ENCODE measurements around the gene CRYL1. TPM values are rescaled to one million over a fixed set of nuclear protein-coding genes. Genes with fewer than 3 reads are reported as not detected.

CRYL1 gene
- polyA plus RNA-seq, 2 of the 4 experiments (the other 2 are of a cell fraction): 4.1 to 17.4 TPM

DNA sequence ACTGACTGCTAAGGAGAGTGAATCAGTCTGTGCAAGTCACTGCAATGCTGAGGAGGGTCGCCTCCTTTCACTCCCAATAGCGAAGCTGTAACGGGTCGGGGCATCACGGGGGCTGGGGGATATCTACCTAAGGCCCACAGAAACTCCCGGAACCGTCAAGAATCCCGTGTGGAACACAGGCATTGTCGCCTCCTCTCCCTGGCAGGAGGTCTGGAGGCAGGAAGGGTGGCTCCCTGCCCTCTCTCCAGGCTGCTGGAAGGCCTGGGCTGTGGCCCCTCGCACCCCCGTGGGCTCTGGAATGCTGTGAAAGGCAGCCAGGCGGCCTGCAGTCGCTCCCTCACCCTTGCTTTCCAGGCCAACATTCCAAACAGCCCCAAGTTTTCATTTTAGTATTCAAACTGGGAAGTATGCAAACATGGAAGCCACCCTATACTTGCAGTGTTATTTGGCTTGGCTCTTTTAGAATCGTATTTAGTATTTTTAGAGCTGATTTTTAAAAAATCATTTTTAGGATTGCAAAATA is 109.4 kb downstream of the CRYL1 start:
- H3K4me3 ChIP-seq: no peak overlapping the region
- H3K9me3 ChIP-seq: no peaks in the 10 kb centered on the region
- no peak for TF ChIP-seq FOSL2 (IDR thresholded peaks at IDR 0.05)
- TF ChIP-seq FOSL2 (CRISPR knock-in tag; IDR thresholded peaks at IDR 0.05): no peak
- no peak for TF ChIP-seq JUN (IDR thresholded peaks at IDR 0.05)
- TF ChIP-seq POLR2A (IDR thresholded peaks at IDR 0.05; ENCODE audit: low read length): no peak
- TF ChIP-seq RFX5 (IDR thresholded peaks at IDR 0.05): no peak
- no peak for TF ChIP-seq HMGXB4 (CRISPR knock-in tag; IDR thresholded peaks at IDR 0.05; ENCODE audit: borderline replicate concordance)
- no peak for TF ChIP-seq NR3C1 (IDR thresholded peaks at IDR 0.05)
- no peak for TF ChIP-seq KDM1A (IDR thresholded peaks at IDR 0.05; ENCODE audit: low read depth)
- no peak for TF ChIP-seq FOSB (CRISPR knock-in tag; IDR thresholded peaks at IDR 0.05)
- TF ChIP-seq, protein P1, sequence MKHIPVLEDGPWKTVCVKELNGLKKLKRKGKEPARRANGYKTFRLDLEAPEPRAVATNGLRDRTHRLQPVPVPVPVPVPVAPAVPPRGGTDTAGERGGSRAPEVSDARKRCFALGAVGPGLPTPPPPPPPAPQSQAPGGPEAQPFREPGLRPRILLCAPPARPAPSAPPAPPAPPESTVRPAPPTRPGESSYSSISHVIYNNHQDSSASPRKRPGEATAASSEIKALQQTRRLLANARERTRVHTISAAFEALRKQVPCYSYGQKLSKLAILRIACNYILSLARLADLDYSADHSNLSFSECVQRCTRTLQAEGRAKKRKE (CRISPR knock-in tag; IDR thresholded peaks at IDR 0.05; ENCODE audit: low read depth): no peak
- TF ChIP-seq HOXB13 (CRISPR knock-in tag; IDR thresholded peaks at IDR 0.05; ENCODE audit: low read depth): no peak
- TF ChIP-seq ZNF302 (CRISPR knock-in tag; IDR thresholded peaks at IDR 0.05): no peak
- no peak for TF ChIP-seq FOXS1 (CRISPR knock-in tag; IDR thresholded peaks at IDR 0.05)
- no peak for TF ChIP-seq MAFK (IDR thresholded peaks at IDR 0.05; ENCODE audit: partially characterized antibody)
- WGBS (ENCODE audit: missing lambda C conversion rate): 83% methylated on average over 10 of the region's 14 CpGs
- POLR2A ChIA-PET: no interaction called here
- ATAC-seq: no peak
- no peak for DNase-seq (ENCODE audit: low read depth in 1 of 2, low spot score in 1 of 2)
- peaks cover 17% of the 10 kb centered on the region for H3K4me1 ChIP-seq
- CTCF ChIA-PET: no interaction called here
- FAIRE-seq: no peak
- no peak overlapping the region for H3K4me2 ChIP-seq
- H3K27ac ChIP-seq: peak overlapping the region; percentile 40 to 82; a peak in 3 of 6 replicates

DNA sequence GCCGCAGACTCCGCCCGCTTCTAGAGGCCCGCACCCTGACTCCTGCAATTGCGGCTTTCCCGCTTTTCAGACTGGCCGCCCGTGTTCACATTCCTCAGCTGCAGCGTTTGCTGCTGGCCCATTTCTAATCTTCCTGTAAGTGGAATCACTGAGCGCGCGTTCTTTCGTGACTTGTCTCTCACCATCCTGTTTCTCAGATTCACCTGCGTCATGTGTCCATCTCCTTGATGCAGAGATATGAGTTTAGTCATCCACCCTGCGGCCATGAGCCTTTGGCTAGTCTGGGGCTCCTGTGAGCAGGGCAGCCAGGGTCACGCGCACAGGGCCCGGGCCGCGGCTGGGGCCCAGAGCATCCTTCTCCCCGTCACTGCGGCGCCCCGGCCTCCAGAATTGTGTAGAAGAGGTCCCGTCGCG is 110.0 kb downstream of the CRYL1 start:
- 95% methylated on average over 17 of the region's 27 CpGs for WGBS (ENCODE audit: missing lambda C conversion rate)
- ChIA-PET POLR2A (no interaction called here), CTCF (no interaction called here)
- no peak for ATAC-seq
- peaks cover 12% of the 10 kb centered on the region for H3K4me1 ChIP-seq
- no peak for FAIRE-seq
- no peaks in the 10 kb centered on the region for H3K9me3 ChIP-seq
- no peak for TF ChIP-seq NPAS2 (CRISPR knock-in tag; IDR thresholded peaks at IDR 0.05; ENCODE audit: borderline replicate concordance)
- no peak for TF ChIP-seq GATA3 (IDR thresholded peaks at IDR 0.05; ENCODE audit: borderline replicate concordance)
- TF ChIP-seq SREBF2 (IDR thresholded peaks at IDR 0.05): no peak
- no peak for TF ChIP-seq HOXA7 (CRISPR knock-in tag; IDR thresholded peaks at IDR 0.05)
- no peak for TF ChIP-seq JUN (IDR thresholded peaks at IDR 0.05)
- TF ChIP-seq, protein P2, sequence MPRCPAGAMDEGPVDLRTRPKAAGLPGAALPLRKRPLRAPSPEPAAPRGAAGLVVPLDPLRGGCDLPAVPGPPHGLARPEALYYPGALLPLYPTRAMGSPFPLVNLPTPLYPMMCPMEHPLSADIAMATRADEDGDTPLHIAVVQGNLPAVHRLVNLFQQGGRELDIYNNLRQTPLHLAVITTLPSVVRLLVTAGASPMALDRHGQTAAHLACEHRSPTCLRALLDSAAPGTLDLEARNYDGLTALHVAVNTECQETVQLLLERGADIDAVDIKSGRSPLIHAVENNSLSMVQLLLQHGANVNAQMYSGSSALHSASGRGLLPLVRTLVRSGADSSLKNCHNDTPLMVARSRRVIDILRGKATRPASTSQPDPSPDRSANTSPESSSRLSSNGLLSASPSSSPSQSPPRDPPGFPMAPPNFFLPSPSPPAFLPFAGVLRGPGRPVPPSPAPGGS (IDR thresholded peaks at IDR 0.05): no peak
- TF ChIP-seq, protein P3, sequence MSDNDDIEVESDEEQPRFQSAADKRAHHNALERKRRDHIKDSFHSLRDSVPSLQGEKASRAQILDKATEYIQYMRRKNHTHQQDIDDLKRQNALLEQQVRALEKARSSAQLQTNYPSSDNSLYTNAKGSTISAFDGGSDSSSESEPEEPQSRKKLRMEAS (IDR thresholded peaks at IDR 0.05): no peak
- no peak for TF ChIP-seq ESRRA (IDR thresholded peaks at IDR 0.05; ENCODE audit: borderline replicate concordance, low read length)
- no peak for TF ChIP-seq MYC (IDR thresholded peaks at IDR 0.05; ENCODE audit: borderline replicate concordance, low read length)
- no peak for TF ChIP-seq EHMT2 (IDR thresholded peaks at IDR 0.05; ENCODE audit: low read depth)
- no peak for TF ChIP-seq RCOR1 (IDR thresholded peaks at IDR 0.05; ENCODE audit: low read depth, low read length)
- no peak for TF ChIP-seq RARB (CRISPR knock-in tag; IDR thresholded peaks at IDR 0.05)
- no peak for TF ChIP-seq HMGXB4 (CRISPR knock-in tag; IDR thresholded peaks at IDR 0.05; ENCODE audit: borderline replicate concordance)
- TF ChIP-seq PHF8 (IDR thresholded peaks at IDR 0.05; ENCODE audit: borderline replicate concordance, low read depth): no peak
- no peak for TF ChIP-seq RAD21 (conservative IDR thresholded peaks at IDR 0.05 in 1 of 2, IDR thresholded peaks at IDR 0.05 in 1 of 2)
- TF ChIP-seq KDM5A (IDR thresholded peaks at IDR 0.05): no peak
- no peak for TF ChIP-seq ELK1 (IDR thresholded peaks at IDR 0.05; ENCODE audit: low read depth, low read length)
- no peak for TF ChIP-seq FOSL2 (IDR thresholded peaks at IDR 0.05)
- no peak for TF ChIP-seq FOSL2 (CRISPR knock-in tag; IDR thresholded peaks at IDR 0.05)
- TF ChIP-seq NFE2L2 (conservative IDR thresholded peaks at IDR 0.05; ENCODE audit: low read length): no peak
- no peak for DNase-seq (ENCODE audit: low read depth in 1 of 2, low spot score in 1 of 2)
- no peak overlapping the region for H3K4me3 ChIP-seq
- H3K4me2 ChIP-seq: no peak overlapping the region
- no peak overlapping the region; a peak in 1 of 6 replicates for H3K27ac ChIP-seq
